GM21528 (cell line): ENCODE measurements around the gene CATSPER2.
"Not testable (repeated sequence)": the region's sequence is repeated elsewhere in the genome, so short reads cannot be mapped to it uniquely, and the experiment has no call there.

ENCODE experiments used
- ATAC-seq: cut with Tn5 transposase; IDR thresholded peaks from one replicate; pipeline ENCODE4 v1.9.1; 2021; ENCODE audit warnings: mild to moderate bottlenecking, moderate library complexity; ENCODE audit not compliant: unreplicated experiment, low FRiP score

CATSPER2 gene

GRCh38 chr15:43593328-43594190, 55.1 kb downstream of the CATSPER2 start, which contains the start of gene CKMT1B:
CKMT1B (plus strand) TSS chr15:43594027; CDS start chr15:43594219, 192 bp downstream.
- not testable (repeated sequence) for ATAC-seq

- ATAC-seq: not testable (repeated sequence)
Measured at GRCh38 chr15:43592841-43593240, 55.8 kb downstream of the CATSPER2 start.

- peak; percentile 93 for ATAC-seq
Measured at GRCh38 chr15:43589778-43590466, 58.7 kb downstream of the CATSPER2 start, which contains the start of gene PPIP5K1. PPIP5K1 (minus strand) TSS chr15:43590208; CDS start chr15:43584504, 5,704 bp downstream.
